GM12878 (cell line): ENCODE measurements around the gene CENPO. TPM values are rescaled to one million over a fixed set of nuclear protein-coding genes. Genes with fewer than 3 reads are reported as not detected.

Source experiments
- ATAC-seq: fragments of 200-7000 bp; cut with Tn5 transposase; 3 replicates; pipeline ENCODE4 v1.9.1; 2020; ENCODE audit warnings: mild to moderate bottlenecking, moderate library complexity
- BruUV-seq: library from RNA; stranded (reverse); fragments of 400-500 nt; replicated peaks from 2 replicates; lab custom pipeline; 2021; lab: Mats Ljungman, UMichigan
- CTCF ChIA-PET: fragments of 300-600 bp; sonication (Branson Sonifier 250); formaldehyde crosslinking; extraction: SDS; loops from one replicate; lab custom pipeline; 2021; ENCODE audit warnings: inconsistent platforms; lab: Yijun Ruan, JAX
- POLR2A ChIA-PET: fragments of 350-600 bp; formaldehyde crosslinking; extraction: SDS; loops from one replicate; lab custom pipeline; 2021; ENCODE audit warnings: inconsistent platforms; lab: Charles Lee
- RAD21 ChIA-PET: fragments of 300-600 bp; sonication (Branson Sonifier 250); formaldehyde crosslinking; loops from one replicate; lab custom pipeline; 2023; ENCODE audit warnings: antibody characterized with exemption; ENCODE audit not compliant: unreplicated experiment; lab: Charles Lee
- SMC1A ChIA-PET: fragments of 300-600 bp; sonication (Branson Sonifier 250); formaldehyde crosslinking; loops from one replicate; lab custom pipeline; 2023; ENCODE audit not compliant: unreplicated experiment, uncharacterized antibody; lab: Charles Lee
- DNase-seq: peaks from one replicate; pipeline ENCODE4 v3.0.0-alpha.2; 2011; ENCODE audit warnings: low read depth, low spot score
- FAIRE-seq: peaks from 3 replicates; lab custom pipeline; 2011; peaks lifted over from hg19 to GRCh38; lab: Jason Lieb, UNC
- H2AFZ ChIP-seq: 2 replicates; pipeline ENCODE4 v1.6.0; 2011; ENCODE audit warnings: low read depth, low read length, control low read depth; ENCODE audit not compliant: control insufficient read depth
- H3K27ac ChIP-seq: 2 replicates; pipeline ENCODE4 v1.5.1; 2011; ENCODE audit warnings: control low read depth; ENCODE audit not compliant: control insufficient read depth, insufficient read depth
- H3K27me3 ChIP-seq, 2 experiments: replicated peaks in 1 of 2; 2 replicates each; pipeline versions ENCODE4 v1.6.0 to v1.6.1; 2011; ENCODE audit warnings: low read length in 1 of 2; ENCODE audit not compliant: control insufficient read depth in 2 of 2, insufficient read depth in 2 of 2
- H3K36me3 ChIP-seq, 2 experiments: 2 replicates each; pipeline ENCODE4 v1.5.1; 2011; ENCODE audit warnings: low read length in 1 of 2; ENCODE audit not compliant: control insufficient read depth in 2 of 2, insufficient read depth in 2 of 2
- H3K4me1 ChIP-seq: 2 replicates; pipeline ENCODE4 v1.6.1; 2011; ENCODE audit warnings: mild to moderate bottlenecking, low read length, moderate library complexity, mixed read lengths; ENCODE audit not compliant: control insufficient read depth, insufficient read depth
- H3K4me2 ChIP-seq: 2 replicates; pipeline ENCODE4 v1.6.0; 2011; ENCODE audit warnings: control low read depth; ENCODE audit not compliant: control insufficient read depth, insufficient read depth
- H3K4me3 ChIP-seq: fragments of 200-600 bp; sonication (generic); 2 replicates; pipeline ENCODE4 v1.5.1; 2016
- H3K79me2 ChIP-seq: 2 replicates; pipeline ENCODE4 v1.6.0; 2011; ENCODE audit warnings: low read length; ENCODE audit not compliant: control insufficient read depth, insufficient read depth
- H3K9ac ChIP-seq: 2 replicates; pipeline ENCODE4 v1.8.0; 2011; ENCODE audit warnings: low read length, control low read depth, mixed read lengths; ENCODE audit not compliant: control insufficient read depth, insufficient read depth
- H3K9me3 ChIP-seq: replicated peaks from 3 replicates; pipeline ENCODE4 v1.5.1; 2011; ENCODE audit warnings: mild to moderate bottlenecking, low read length; ENCODE audit not compliant: control insufficient read depth, insufficient read depth
- H4K20me1 ChIP-seq: 2 replicates; pipeline ENCODE4 v1.6.0; 2011; ENCODE audit not compliant: control insufficient read depth, insufficient read depth
- BHLHE40 ChIP-seq, 2 experiments: fragments of 450-650 bp in 1 of 2; IDR thresholded peaks; 2 replicates each; pipeline ENCODE4 v1.6.1; 2011 to 2017; ENCODE audit warnings: low read depth in 2 of 2, borderline replicate concordance in 1 of 2, improper control_type of control experiment in 1 of 2, low read length in 1 of 2, mild to moderate bottlenecking in 1 of 2
- BRCA1 ChIP-seq: IDR thresholded peaks from 2 replicates; pipeline ENCODE4 v1.6.1; 2011; ENCODE audit warnings: low read depth, low read length, improper control_type of control experiment
- CEBPB ChIP-seq, 2 experiments: fragments of 150-350 bp in 1 of 2; IDR thresholded peaks; 2 replicates each; pipeline ENCODE4 v1.6.1; 2012 to 2014; ENCODE audit warnings: low read depth in 2 of 2, low read length in 2 of 2, borderline replicate concordance in 1 of 2, inconsistent platforms in 1 of 2
- CREM ChIP-seq: IDR thresholded peaks from 2 replicates; pipeline ENCODE4 v1.6.1; 2014; ENCODE audit warnings: antibody characterized with exemption, low read depth
- E2F8 ChIP-seq: fragments of 450-650 bp; IDR thresholded peaks from 2 replicates; pipeline ENCODE4 v1.6.1; 2018; ENCODE audit warnings: mild to moderate bottlenecking, low read depth, moderate library complexity; ENCODE audit not compliant: partially characterized antibody
- KAT2A ChIP-seq: conservative IDR thresholded peaks from 2 replicates; pipeline ENCODE4 v1.6.1; 2011; ENCODE audit warnings: low read depth, low read length; ENCODE audit not compliant: control insufficient read depth
- KLF5 ChIP-seq: fragments of 450-650 bp; IDR thresholded peaks from 2 replicates; pipeline ENCODE4 v1.6.1; 2014; ENCODE audit warnings: mild to moderate bottlenecking; ENCODE audit not compliant: partially characterized antibody
- LARP7 ChIP-seq: fragments of 450-650 bp; IDR thresholded peaks from 2 replicates; pipeline ENCODE4 v1.6.1; 2017; ENCODE audit warnings: mild to moderate bottlenecking
- POLR2AphosphoS5 ChIP-seq: IDR thresholded peaks from 2 replicates; pipeline ENCODE4 v1.6.1; 2011; ENCODE audit warnings: mild to moderate bottlenecking, low read length, inconsistent platforms
- REST ChIP-seq: IDR thresholded peaks from 2 replicates; pipeline ENCODE4 v1.6.1; 2012; ENCODE audit warnings: mild to moderate bottlenecking, low read depth, low read length
- RUNX3 ChIP-seq: IDR thresholded peaks from 2 replicates; pipeline ENCODE4 v1.6.1; 2012; ENCODE audit warnings: low read length, inconsistent platforms
- SREBF2 ChIP-seq: IDR thresholded peaks from 2 replicates; pipeline ENCODE4 v1.6.1; 2012; ENCODE audit warnings: mild to moderate bottlenecking, low read length
- ZNF24 ChIP-seq: fragments of 450-650 bp; IDR thresholded peaks from 2 replicates; pipeline ENCODE4 v1.6.1; 2017; ENCODE audit warnings: antibody characterized with exemption, mild to moderate bottlenecking
- WGBS: methylation state at CpG from one replicate; pipeline ENCODE4 v1.1.6; 2016; ENCODE audit warnings: low lambda C conversion rate; ENCODE audit not compliant: insufficient replicate concordance, insufficient coverage; ENCODE audit errors: missing lambda C conversion rate; 5-methylcytosine and 5-hydroxymethylcytosine counted together
- in situ Hi-C: fragments of 300-500 bp; cut with MboI; formaldehyde crosslinking; loops from 9 replicates; pipeline ENCODE4 v1.14.3; 2018; ENCODE audit warnings: mixed read lengths
- intact Hi-C: fragments of 100-400 bp; cut with micrococcal nuclease; formaldehyde crosslinking; loops from one replicate; pipeline ENCODE4 v1.14.2; 2022; ENCODE audit not compliant: unreplicated experiment
- polyA plus RNA-seq, 11 experiments: library from polyadenylated mRNA; depleted of rRNA in 4 of 11; unstranded in 6 of 11; stranded (reverse) in 5 of 11; fragments of >200 nt; fragmentation: Nextera tagmentation in 4 of 11; fragmentation: Illumina TruSeq in 1 of 11; extraction: Ambion mirVana in 4 of 11; extraction: Trizol in 1 of 11; gene quantifications; 1 replicate in 1 of 11; 2 replicates in 10 of 11; pipeline versions ENCODE4 v1.2.1 to v1.2.3, GENCODE V29; 2011 to 2016; ENCODE audit warnings: inconsistent platforms in 2 of 11, missing spikeins in 2 of 11, low read depth in 1 of 11
- total RNA-seq, 4 experiments: library from RNA; depleted of rRNA in 3 of 4; stranded (reverse); fragments of >200 nt in 3 of 4; fragmentation: Illumina TruSeq in 1 of 4; extraction: Trizol in 1 of 4; gene quantifications; 2 replicates each; pipeline versions ENCODE4 v1.2.1 to v1.2.3, GENCODE V29; 2013 to 2021

Gene CENPO
- total and polyA plus RNA-seq, 10 of the 15 experiments (the other 5 are each of a cell fraction or from before 2014, with no cell fraction given) = 18.7 to 37.0 (median 31.4) TPM

- no peak for TF ChIP-seq E2F8
Measured at GRCh38 chr2:24836706-24837105, 43.5 kb downstream of the CENPO start (continued).

- Histone ChIP-seq H3K27me3 (no peaks in the 10 kb centered on the region), H3K79me2 (no peaks in the 10 kb centered on the region), H3K36me3 (peaks cover 6 to 19% of the 10 kb centered on the region in 2 experiments; a peak in 3 of 4 replicates), H4K20me1 (no peaks in the 10 kb centered on the region), H3K9ac (no peak overlapping the region), H3K9me3 (no peaks in the 10 kb centered on the region), H3K4me1 (no peaks in the 10 kb centered on the region), H3K4me3 (no peak overlapping the region), H2AFZ (no peak overlapping the region), H3K4me2 (no peak overlapping the region), H3K27ac (no peak overlapping the region)
- ChIA-PET SMC1A (no interaction called here), RAD21 (no interaction called here), POLR2A (no interaction called here), CTCF (interaction anchor here (0.6 to 1.8 kb wide), 3 partner anchors 10 to 428 kb away, joined by 3 to 5 read pairs (median 4); no protein-coding TSS in a partner anchor)
- no TSS peak for BruUV-seq
- DNase-seq (no peak), ATAC-seq (no peak), FAIRE-seq (no peak)
- WGBS = 94% methylated on average over 5 of the region's 5 CpGs
- in situ Hi-C loops = no loop called here
- intact Hi-C loops = no loop called here
- no peak for TF ChIP-seq KAT2A
- TF ChIP-seq ZNF24 = no peak
- TF ChIP-seq POLR2AphosphoS5 = no peak
- no peak for TF ChIP-seq BRCA1
- no peak for TF ChIP-seq LARP7
- no peak for TF ChIP-seq SREBF2
- no peak for TF ChIP-seq REST
- TF ChIP-seq RUNX3 = no peak
- TF ChIP-seq BHLHE40 (IDR thresholded peaks at IDR 0.05; ENCODE audit: borderline replicate concordance in 1 of 2, low read depth in 2 of 2, low read length in 1 of 2) = no peak
- TF ChIP-seq CEBPB (IDR thresholded peaks at IDR 0.05; ENCODE audit: borderline replicate concordance in 1 of 2, low read depth in 2 of 2, low read length in 2 of 2) = no peak
- TF ChIP-seq CREM = no peak
- no peak for TF ChIP-seq KLF5
Measured at GRCh38 chr2:24837996-24838513, 44.8 kb downstream of the CENPO start.
